B cell (primary cell): ENCODE measurements around the gene RTN4IP1.

Source experiments
- EZH2 ChIP-seq: IDR thresholded peaks from 2 replicates; pipeline ENCODE4 v1.6.1; 2012; ENCODE audit warnings: borderline replicate concordance, low read depth, mild to moderate bottlenecking, moderate library complexity, low read length; ENCODE audit not compliant: insufficient read depth, poor library complexity, severe bottlenecking
- TF ChIP-seq, protein P1 (sequence below): fragments of 200-600 bp; IDR thresholded peaks from one replicate; pipeline ENCODE4 v1.8.0; 2022; ENCODE audit warnings: antibody characterized with exemption, mild to moderate bottlenecking

DNA sequence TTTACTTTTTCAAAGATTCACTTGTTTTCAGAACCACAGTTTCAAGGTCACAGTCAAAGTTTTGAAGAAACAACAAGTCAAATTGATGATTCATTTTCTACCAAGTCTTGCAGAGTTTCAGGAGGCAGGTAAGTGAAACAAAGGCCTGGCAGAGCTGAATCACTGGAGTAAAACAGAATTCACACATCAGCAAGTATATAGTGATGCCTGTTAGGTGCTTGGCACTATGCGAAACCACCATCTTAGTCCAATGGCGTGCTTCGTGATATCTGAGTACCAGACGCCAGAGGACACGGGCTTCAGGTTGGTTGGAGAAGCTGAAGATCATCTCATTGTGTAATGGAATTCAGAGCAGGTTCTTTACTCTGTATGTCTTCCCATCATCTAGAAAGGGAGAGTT is 75.9 kb downstream of the RTN4IP1 start:
- TF ChIP-seq, protein P1, sequence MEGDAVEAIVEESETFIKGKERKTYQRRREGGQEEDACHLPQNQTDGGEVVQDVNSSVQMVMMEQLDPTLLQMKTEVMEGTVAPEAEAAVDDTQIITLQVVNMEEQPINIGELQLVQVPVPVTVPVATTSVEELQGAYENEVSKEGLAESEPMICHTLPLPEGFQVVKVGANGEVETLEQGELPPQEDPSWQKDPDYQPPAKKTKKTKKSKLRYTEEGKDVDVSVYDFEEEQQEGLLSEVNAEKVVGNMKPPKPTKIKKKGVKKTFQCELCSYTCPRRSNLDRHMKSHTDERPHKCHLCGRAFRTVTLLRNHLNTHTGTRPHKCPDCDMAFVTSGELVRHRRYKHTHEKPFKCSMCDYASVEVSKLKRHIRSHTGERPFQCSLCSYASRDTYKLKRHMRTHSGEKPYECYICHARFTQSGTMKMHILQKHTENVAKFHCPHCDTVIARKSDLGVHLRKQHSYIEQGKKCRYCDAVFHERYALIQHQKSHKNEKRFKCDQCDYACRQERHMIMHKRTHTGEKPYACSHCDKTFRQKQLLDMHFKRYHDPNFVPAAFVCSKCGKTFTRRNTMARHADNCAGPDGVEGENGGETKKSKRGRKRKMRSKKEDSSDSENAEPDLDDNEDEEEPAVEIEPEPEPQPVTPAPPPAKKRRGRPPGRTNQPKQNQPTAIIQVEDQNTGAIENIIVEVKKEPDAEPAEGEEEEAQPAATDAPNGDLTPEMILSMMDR: no peak
- TF ChIP-seq EZH2: no peak
